HFFc6 (cell line): ENCODE data around the gene ADAMTS13. TPM values are rescaled to one million over a fixed set of nuclear protein-coding genes. Genes with fewer than 3 reads are reported as not detected.

Source experiments
- DNase-seq: peaks from one replicate; pipeline ENCODE4 v3.0.0-alpha.2; 2018
- H3K27ac Mint-ChIP-seq: 2 replicates; pipeline ENCODE4 v1.8.0; 2020; ENCODE audit warnings: mild to moderate bottlenecking, mixed read lengths
- H3K27me3 Mint-ChIP-seq: 2 replicates; pipeline ENCODE4 v1.8.0; 2021; ENCODE audit warnings: mild to moderate bottlenecking, moderate library complexity, mixed read lengths; ENCODE audit not compliant: insufficient read depth
- H3K36me3 Mint-ChIP-seq: 2 replicates; pipeline ENCODE4 v1.8.0; 2021; ENCODE audit warnings: low read depth, mixed read lengths
- H3K4me1 Mint-ChIP-seq: 2 replicates; pipeline ENCODE4 v1.8.0; 2020; ENCODE audit warnings: low read depth, mixed read lengths
- H3K4me3 Mint-ChIP-seq: 2 replicates; pipeline ENCODE4 v1.8.0; 2020; ENCODE audit warnings: mild to moderate bottlenecking, moderate library complexity, mixed read lengths
- H3K9me3 Mint-ChIP-seq: 2 replicates; pipeline ENCODE4 v1.8.0; 2020; ENCODE audit warnings: mild to moderate bottlenecking, mixed read lengths
- total RNA-seq, 6 experiments: library from RNA; stranded (reverse); fragmentation: NEBNext Ultra II Directional; extraction: Animal tissue kit (Norgen Biotek cat#: 25700); gene quantifications; 2 replicates in 1 of 6; 3 replicates in 5 of 6; pipeline ENCODE4 v1.2.3, GENCODE V29; 2021
- TF ChIP-seq, protein P1 (sequence below): fragments of 200-600 bp; sonication (generic); IDR thresholded peaks from 2 replicates; pipeline ENCODE4 v1.5.0; 2021; ENCODE audit warnings: antibody characterized with exemption, mild to moderate bottlenecking

ADAMTS13 gene
- total RNA-seq, 6 experiments from 2014 or later = 0.41 to 1.2 (median 0.74) TPM

DNA sequence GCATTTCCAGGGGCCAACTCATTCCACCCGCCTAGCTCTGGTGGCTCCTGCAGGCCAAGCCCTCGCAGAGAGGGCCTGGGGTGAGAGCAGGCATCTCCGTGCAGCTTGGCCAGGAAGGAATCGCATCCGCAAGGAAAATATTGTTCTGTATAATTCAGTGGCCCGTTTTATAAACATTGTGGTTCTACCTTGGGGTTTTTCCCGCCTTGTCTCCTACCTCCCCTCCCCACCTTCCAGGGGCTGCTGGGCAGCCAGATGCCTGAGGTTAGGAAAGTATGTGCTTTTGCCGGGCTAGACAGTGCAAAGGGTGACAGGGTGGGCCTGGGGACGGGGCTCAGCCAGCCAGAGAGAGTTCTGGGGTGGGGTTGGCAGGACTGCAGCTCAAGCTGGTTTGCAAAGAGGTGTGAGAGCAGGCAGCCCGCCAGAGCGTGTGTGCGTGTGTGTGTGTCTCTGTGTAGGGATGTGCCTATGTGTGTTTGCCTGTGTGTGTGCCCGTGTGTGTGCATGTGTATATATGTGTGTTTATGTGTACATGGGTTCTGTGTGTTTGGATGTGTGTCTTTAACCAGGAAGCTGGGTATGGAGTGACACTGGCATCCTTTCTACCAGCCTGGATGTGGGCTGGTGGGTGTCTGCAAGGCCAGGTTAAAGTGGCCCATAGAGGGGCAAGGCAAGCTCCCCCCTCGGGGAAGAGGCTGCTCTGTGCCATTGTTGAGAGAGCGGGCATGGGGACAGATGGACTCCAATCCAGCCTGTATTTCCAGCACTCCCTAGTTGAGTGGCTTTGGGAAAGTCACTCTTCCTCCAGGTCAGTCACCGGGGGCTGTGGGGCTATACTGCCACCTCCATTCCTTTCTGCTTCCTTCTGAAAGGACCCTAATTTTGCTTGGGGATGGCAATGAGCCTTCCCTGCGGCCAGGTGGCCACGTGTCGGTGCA, 67.4 kb downstream of the ADAMTS13 start:
- TF ChIP-seq, protein P1, sequence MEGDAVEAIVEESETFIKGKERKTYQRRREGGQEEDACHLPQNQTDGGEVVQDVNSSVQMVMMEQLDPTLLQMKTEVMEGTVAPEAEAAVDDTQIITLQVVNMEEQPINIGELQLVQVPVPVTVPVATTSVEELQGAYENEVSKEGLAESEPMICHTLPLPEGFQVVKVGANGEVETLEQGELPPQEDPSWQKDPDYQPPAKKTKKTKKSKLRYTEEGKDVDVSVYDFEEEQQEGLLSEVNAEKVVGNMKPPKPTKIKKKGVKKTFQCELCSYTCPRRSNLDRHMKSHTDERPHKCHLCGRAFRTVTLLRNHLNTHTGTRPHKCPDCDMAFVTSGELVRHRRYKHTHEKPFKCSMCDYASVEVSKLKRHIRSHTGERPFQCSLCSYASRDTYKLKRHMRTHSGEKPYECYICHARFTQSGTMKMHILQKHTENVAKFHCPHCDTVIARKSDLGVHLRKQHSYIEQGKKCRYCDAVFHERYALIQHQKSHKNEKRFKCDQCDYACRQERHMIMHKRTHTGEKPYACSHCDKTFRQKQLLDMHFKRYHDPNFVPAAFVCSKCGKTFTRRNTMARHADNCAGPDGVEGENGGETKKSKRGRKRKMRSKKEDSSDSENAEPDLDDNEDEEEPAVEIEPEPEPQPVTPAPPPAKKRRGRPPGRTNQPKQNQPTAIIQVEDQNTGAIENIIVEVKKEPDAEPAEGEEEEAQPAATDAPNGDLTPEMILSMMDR = no peak
- H3K4me1 Mint-ChIP-seq = no peaks in the 10 kb centered on the region
- DNase-seq = no peak
- H3K27ac Mint-ChIP-seq = no peak overlapping the region
- no peaks in the 10 kb centered on the region for H3K36me3 Mint-ChIP-seq
- no peaks in the 10 kb centered on the region for H3K9me3 Mint-ChIP-seq
- peaks cover 24% of the 10 kb centered on the region for H3K27me3 Mint-ChIP-seq
- H3K4me3 Mint-ChIP-seq = no peak overlapping the region

DNA sequence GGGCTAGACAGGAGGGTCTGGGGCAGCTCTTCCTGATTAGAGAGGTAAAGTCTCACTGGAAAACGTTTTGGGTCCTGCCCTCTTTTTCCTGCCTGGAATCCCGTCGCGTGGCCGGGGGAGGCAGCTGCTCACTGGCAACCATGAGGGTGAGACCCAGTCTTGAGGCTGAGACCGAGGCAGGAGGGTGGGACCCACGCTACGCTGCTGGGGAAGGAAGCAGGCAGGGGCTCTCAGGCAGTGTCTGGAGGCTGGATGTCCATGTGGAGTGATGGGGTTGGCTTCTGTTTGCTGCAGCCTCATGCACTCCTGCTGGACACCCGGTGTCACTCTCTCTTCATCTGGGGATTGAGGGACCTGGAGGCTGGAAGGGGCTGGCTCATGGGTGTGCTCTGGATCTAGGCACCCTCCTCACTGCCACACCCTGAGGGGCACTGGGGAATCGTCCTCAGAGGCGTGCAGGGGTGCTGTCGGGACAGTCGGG, 68.1 kb downstream of the ADAMTS13 start:
- no peak overlapping the region for H3K27ac Mint-ChIP-seq
- no peaks in the 10 kb centered on the region for H3K9me3 Mint-ChIP-seq
- no peaks in the 10 kb centered on the region for H3K36me3 Mint-ChIP-seq
- peaks cover 24% of the 10 kb centered on the region for H3K27me3 Mint-ChIP-seq
- TF ChIP-seq, protein P1 = no peak
- no peak for DNase-seq
- H3K4me3 Mint-ChIP-seq = no peak overlapping the region
- H3K4me1 Mint-ChIP-seq = no peaks in the 10 kb centered on the region

DNA sequence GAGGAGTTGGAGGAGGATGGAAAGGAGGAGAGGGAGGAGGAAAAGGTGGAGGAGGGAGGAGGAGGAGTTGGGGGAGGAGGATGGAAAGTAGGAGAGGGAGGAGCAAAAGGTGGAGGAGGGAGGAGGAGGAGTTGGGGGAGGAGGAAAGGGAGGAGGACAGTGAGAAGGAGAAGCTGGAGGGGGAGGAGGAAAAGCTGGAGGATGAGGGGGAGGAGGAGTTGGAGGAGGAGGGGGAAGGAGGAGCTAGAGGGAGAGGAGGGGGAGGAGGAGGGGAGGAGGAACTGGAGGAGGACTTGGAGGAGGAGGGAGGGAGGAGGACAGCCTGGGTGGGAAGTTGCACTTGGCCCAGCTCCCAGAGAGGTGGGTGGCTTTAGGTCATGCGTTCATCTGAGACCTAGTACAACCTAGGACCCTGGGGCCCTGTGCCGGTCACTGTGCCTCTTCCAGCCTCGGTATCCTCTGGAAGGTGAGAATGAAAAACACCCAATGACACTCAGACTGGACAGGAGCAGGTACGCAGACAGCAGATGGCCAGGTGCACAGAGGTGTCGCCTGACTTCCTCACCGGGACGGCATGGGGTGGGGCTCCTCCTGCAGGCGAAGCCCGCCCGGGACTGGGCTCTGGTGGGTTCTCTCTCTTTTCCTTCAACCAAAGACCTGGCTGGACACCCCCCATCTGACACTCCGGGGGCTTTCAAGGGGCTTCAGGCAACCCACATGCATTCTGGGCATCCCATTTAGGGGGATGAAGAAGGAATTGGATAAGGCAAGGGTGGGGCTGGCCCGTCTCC, 68.9 kb downstream of the ADAMTS13 start:
- H3K4me1 Mint-ChIP-seq = no peaks in the 10 kb centered on the region
- DNase-seq = no peak
- TF ChIP-seq, protein P1 = no peak
- no peaks in the 10 kb centered on the region for H3K9me3 Mint-ChIP-seq
- no peaks in the 10 kb centered on the region for H3K36me3 Mint-ChIP-seq
- no peak overlapping the region for H3K27ac Mint-ChIP-seq
- H3K4me3 Mint-ChIP-seq = no peak overlapping the region
- peaks cover 24% of the 10 kb centered on the region for H3K27me3 Mint-ChIP-seq

DNA sequence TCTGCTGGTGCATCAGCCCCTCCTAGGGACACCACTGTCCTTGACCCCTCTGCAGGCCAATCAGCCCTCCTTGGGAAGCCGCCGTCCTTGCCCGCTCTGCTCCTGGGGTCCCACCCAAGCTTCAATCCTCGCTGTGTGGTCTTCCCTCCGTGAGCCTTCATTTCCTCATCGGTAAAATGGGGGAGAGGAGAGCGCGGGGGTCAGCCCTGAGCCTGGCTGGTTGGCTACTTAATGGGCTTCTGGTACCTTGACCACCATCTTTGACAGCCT, 69.4 kb downstream of the ADAMTS13 start:
- Mint-ChIP-seq H3K36me3 (no peaks in the 10 kb centered on the region), H3K27me3 (peaks cover 24% of the 10 kb centered on the region), H3K4me3 (no peak overlapping the region), H3K4me1 (no peaks in the 10 kb centered on the region), H3K9me3 (no peaks in the 10 kb centered on the region), H3K27ac (no peak overlapping the region)
- TF ChIP-seq, protein P1 = no peak
- no peak for DNase-seq

DNA sequence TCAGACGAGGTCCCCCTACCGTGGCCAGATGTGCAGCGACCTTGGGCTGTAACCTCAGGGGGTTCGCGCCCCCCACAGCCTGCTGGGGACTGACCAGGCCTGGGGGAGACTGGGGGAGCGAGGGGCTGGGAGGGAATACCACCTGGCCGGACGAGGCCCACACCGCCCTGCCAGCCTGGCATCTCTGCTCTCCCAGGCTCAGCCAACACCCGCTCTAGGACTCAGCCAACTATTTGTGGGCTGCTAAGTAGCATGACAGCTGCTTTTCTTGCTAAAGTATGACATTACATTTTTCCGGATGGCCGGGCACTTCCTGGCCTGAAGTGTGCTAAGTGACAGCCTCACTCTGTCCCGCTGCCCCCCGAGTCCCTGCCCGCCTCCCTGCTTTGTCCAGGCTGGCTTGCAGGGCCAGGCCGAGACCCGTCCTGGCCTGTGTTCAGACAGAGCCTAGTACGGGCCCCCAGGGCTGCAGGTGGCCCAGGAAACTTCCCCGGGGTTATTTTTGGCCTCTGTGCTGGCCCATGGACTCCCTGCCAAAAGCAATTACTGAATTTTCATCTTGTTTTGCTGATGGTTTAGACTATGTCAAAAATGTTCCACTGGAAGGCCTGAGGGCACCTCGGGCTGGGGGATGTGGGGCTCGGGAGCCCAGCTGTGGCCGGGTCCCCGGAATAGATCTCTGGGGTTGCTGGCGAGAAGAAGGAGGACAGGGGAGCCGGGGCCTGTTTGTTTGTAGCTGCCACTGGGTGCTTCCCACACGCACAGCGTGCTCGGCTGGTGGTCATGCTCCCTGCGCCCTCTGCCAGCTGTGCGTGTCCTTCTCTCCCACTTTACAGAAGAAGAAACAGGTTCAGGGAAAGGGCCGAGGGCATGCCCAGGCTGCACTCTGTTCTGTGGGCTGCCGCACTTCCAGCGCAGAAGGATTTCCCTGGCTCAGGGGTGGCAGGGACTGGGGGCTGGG, 70.2 kb downstream of the ADAMTS13 start:
- Mint-ChIP-seq H3K27ac (no peak overlapping the region), H3K9me3 (no peaks in the 10 kb centered on the region), H3K4me3 (no peak overlapping the region), H3K27me3 (peaks cover 24% of the 10 kb centered on the region), H3K4me1 (no peaks in the 10 kb centered on the region), H3K36me3 (no peaks in the 10 kb centered on the region)
- no peak for DNase-seq
- TF ChIP-seq, protein P1 = no peak
